Mesendoderm (in vitro differentiated cells): ENCODE measurements around the gene PPP2R3B.

ENCODE experiments used
- DNase-seq: peaks from one replicate; pipeline ENCODE4 v3.0.0; 2013
- H2AK5ac ChIP-seq: 2 replicates; pipeline ENCODE4 v1.6.1; 2013; ENCODE audit warnings: low read length, inconsistent platforms
- H2BK120ac ChIP-seq: 2 replicates; pipeline ENCODE4 v1.6.1; 2013; ENCODE audit warnings: low read depth, mild to moderate bottlenecking, low read length, moderate library complexity, mixed read lengths
- H2BK15ac ChIP-seq: replicated peaks from 2 replicates; pipeline ENCODE4 v1.6.1; 2013; ENCODE audit warnings: low read depth, mild to moderate bottlenecking, moderate library complexity
- H2BK5ac ChIP-seq: 2 replicates; pipeline ENCODE4 v1.6.1; 2013; ENCODE audit warnings: low read length, inconsistent platforms
- H3K18ac ChIP-seq: 2 replicates; pipeline ENCODE4 v1.6.1; 2013; ENCODE audit warnings: mild to moderate bottlenecking, low read length, mixed read lengths
- H3K23ac ChIP-seq: one replicate; pipeline ENCODE4 v1.6.1; 2013; ENCODE audit warnings: low read length
- H3K27ac ChIP-seq: 2 replicates; pipeline ENCODE4 v1.5.1; 2013; ENCODE audit warnings: low read depth, mild to moderate bottlenecking, inconsistent platforms, low read length, moderate library complexity
- H3K27me3 ChIP-seq: 2 replicates; pipeline ENCODE4 v1.6.1; 2013; ENCODE audit warnings: low read length, control low read depth, mild to moderate bottlenecking, inconsistent platforms; ENCODE audit not compliant: insufficient read depth, poor library complexity
- H3K36me3 ChIP-seq: 2 replicates; pipeline ENCODE4 v1.6.1; 2013; ENCODE audit warnings: low read length, inconsistent platforms; ENCODE audit not compliant: control insufficient read depth, insufficient read depth
- H3K4ac ChIP-seq: one replicate; pipeline ENCODE4 v1.6.1; 2013; ENCODE audit warnings: low read depth, mild to moderate bottlenecking, low read length, moderate library complexity
- H3K4me1 ChIP-seq: 2 replicates; pipeline ENCODE4 v1.6.1; 2013; ENCODE audit warnings: low read depth, low read length, inconsistent platforms; ENCODE audit not compliant: control insufficient read depth
- H3K4me2 ChIP-seq: 2 replicates; pipeline ENCODE4 v1.6.1; 2013; ENCODE audit warnings: low read length
- H3K4me3 ChIP-seq: 2 replicates; pipeline ENCODE4 v1.5.1; 2013; ENCODE audit warnings: mild to moderate bottlenecking, low read length
- H3K56ac ChIP-seq: one replicate; pipeline ENCODE4 v1.6.1; 2013; ENCODE audit warnings: low read length
- H3K79me1 ChIP-seq: 2 replicates; pipeline ENCODE4 v1.6.1; 2013; ENCODE audit warnings: low read length, inconsistent platforms
- H3K79me2 ChIP-seq: 2 replicates; pipeline ENCODE4 v1.6.1; 2013; ENCODE audit warnings: mild to moderate bottlenecking, low read length; ENCODE audit not compliant: control insufficient read depth, insufficient read depth
- H3K9ac ChIP-seq: 2 replicates; pipeline ENCODE4 v1.6.1; 2013; ENCODE audit warnings: low read length, inconsistent platforms
- H4K5ac ChIP-seq: one replicate; pipeline ENCODE4 v1.6.1; 2013; ENCODE audit warnings: low read length
- H4K8ac ChIP-seq: one replicate; pipeline ENCODE4 v1.6.1; 2013; ENCODE audit warnings: low read depth, mild to moderate bottlenecking, control low read depth, low read length, moderate library complexity
- WGBS: extraction: QIAGEN DNeasy Blood & Tissue Kit; methylation state at CpG from one replicate; pipeline ENCODE4 v1.1.7; 2013; ENCODE audit warnings: low lambda C conversion rate, missing lambda C conversion rate; ENCODE audit not compliant: insufficient coverage; ENCODE audit errors: extremely low coverage; 5-methylcytosine and 5-hydroxymethylcytosine counted together

PPP2R3B gene

DNA sequence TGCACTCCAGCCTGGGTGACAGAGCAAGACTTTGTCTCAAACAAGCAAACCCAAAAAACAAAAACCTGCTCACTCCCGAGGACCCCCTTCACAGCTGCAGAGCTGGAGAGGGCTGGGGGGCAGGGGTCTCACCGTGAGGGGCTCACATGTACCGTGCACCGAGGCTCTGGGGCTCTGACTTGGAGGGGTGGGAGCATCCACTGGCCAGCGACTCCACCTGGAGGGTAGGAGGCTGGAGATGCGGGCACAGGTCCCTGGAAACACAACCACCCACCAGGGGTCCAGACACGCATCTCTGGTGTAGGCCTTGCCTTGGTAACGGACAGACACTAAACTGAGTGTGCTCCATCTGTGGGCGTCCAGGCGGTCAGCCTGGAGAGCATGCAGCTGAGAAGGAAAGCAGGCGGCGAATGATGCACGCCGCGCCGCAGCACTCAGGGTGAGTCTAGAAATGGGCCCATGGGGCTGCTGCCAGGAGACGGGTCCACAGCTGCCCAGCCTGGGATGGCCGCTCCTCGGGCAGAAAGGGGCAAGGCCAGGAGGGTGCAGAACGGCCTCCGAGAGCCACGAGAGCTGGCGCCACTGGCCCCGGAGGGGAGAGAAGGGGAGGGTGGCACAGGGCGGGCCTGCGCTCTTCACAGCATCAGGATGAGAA, 26.1 kb downstream of the PPP2R3B start:
- no peaks in the 10 kb centered on the region for H3K36me3 ChIP-seq
- H3K56ac ChIP-seq, result no peak overlapping the region
- H3K23ac ChIP-seq, result no peak overlapping the region
- WGBS, result no CpG with 5 or more reads among the region's 26 CpGs
- no peak overlapping the region for H3K4me3 ChIP-seq
- no peak overlapping the region for H2BK120ac ChIP-seq
- H3K27ac ChIP-seq, result no peak overlapping the region
- no peak overlapping the region for H2BK5ac ChIP-seq
- H2AK5ac ChIP-seq, result no peak overlapping the region
- H3K9ac ChIP-seq, result no peak overlapping the region
- H3K79me2 ChIP-seq, result peaks cover 5% of the 10 kb centered on the region
- no peak overlapping the region for H3K4me2 ChIP-seq
- H3K27me3 ChIP-seq, result no peaks in the 10 kb centered on the region
- H4K5ac ChIP-seq, result no peak overlapping the region
- H4K8ac ChIP-seq, result no peak overlapping the region
- peaks cover 3% of the 10 kb centered on the region for H3K79me1 ChIP-seq
- no peak overlapping the region for H2BK15ac ChIP-seq
- no peak for DNase-seq
- H3K4ac ChIP-seq, result no peak overlapping the region
- H3K4me1 ChIP-seq, result no peaks in the 10 kb centered on the region
- H3K18ac ChIP-seq, result no peak overlapping the region

DNA sequence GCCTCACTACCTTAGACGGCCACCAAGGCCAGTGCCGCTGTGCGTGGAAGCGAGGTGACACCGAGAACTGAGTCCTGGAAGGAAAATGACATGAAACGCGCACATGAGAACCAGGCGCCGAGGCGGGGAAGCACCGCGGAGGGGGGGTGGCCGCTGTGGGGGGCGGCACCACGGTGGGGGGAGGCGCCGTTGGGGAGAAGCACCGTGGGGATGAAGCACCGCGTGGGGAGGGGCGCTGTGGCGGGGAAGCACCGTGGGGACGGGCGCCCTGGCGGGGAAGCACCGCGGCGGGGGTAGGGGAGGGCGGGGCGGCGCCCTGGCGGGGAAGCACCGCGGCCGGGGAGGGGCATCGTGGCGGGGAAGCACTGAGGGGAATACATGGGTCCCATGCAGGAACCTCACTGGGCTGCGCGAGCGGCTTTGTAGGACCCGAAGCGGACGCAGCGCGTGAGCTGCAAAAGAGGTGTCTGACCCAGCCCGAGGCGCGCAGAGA, 28.0 kb downstream of the PPP2R3B start:
- Histone ChIP-seq H2BK120ac (no peak overlapping the region), H3K56ac (no peak overlapping the region), H2BK15ac (no peak overlapping the region), H3K27ac (no peak overlapping the region), H3K4ac (no peak overlapping the region), H3K79me2 (peaks cover 5% of the 10 kb centered on the region), H2AK5ac (no peak overlapping the region), H3K36me3 (no peaks in the 10 kb centered on the region), H3K18ac (no peak overlapping the region), H2BK5ac (no peak overlapping the region), H3K23ac (no peak overlapping the region), H3K79me1 (peaks cover 4% of the 10 kb centered on the region), H3K27me3 (no peaks in the 10 kb centered on the region), H3K4me3 (no peak overlapping the region), H3K4me2 (no peak overlapping the region), H4K8ac (no peak overlapping the region), H4K5ac (no peak overlapping the region), H3K4me1 (no peaks in the 10 kb centered on the region), H3K9ac (no peak overlapping the region)
- DNase-seq, result no peak
- no CpG with 5 or more reads among the region's 49 CpGs for WGBS

DNA sequence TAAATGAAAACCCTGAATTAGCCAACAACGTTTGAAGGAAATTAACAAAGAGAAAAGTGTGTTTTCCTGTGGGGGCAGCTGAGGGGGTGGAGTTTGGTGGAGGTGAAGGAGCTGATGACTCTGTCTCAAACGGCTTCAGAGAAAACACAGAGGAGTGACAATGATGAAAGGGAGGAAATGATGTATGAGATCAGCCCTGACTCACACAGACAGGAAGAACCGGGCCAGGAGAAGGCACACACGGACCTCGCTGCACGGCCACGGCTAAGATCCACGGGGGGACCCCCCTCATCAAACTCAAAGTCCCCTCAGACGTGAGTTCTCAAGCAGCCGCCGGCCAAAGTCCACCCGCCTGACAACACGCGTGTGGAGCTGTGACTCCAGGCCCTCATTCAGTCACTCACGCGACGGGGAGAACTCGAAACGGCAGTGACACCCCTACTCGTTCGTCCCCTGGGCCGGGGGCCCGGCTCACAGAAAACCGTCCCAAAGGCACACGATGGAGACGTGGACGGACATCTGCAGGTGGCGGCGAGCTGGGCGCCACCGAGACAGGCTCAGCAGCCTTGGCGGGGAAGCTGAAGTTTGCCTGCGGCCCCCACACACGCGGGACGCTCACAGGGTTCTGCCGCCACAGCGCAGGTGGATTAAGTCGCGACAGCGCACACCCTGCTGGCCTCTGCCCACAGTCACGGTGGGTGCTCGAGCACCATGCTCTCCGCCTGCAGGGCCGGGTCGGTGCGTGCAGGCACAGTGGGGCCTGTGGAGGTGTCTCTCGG, 28.8 kb downstream of the PPP2R3B start:
- no peaks in the 10 kb centered on the region for H3K36me3 ChIP-seq
- H3K27me3 ChIP-seq, result no peaks in the 10 kb centered on the region
- no peak overlapping the region for H3K4ac ChIP-seq
- peaks cover 4% of the 10 kb centered on the region for H3K79me1 ChIP-seq
- no peak overlapping the region for H2BK15ac ChIP-seq
- H3K56ac ChIP-seq, result no peak overlapping the region
- H2BK5ac ChIP-seq, result no peak overlapping the region
- H3K4me2 ChIP-seq, result no peak overlapping the region
- no peak overlapping the region for H4K8ac ChIP-seq
- no peak overlapping the region for H3K4me3 ChIP-seq
- H3K79me2 ChIP-seq, result peaks cover under 1% of the 10 kb centered on the region
- no peak overlapping the region for H3K9ac ChIP-seq
- no peak overlapping the region for H2BK120ac ChIP-seq
- no peak overlapping the region for H3K27ac ChIP-seq
- H3K4me1 ChIP-seq, result no peaks in the 10 kb centered on the region
- no peak overlapping the region for H3K18ac ChIP-seq
- DNase-seq, result peak; percentile 45
- no CpG with 5 or more reads among the region's 48 CpGs for WGBS
- no peak overlapping the region for H4K5ac ChIP-seq
- no peak overlapping the region for H3K23ac ChIP-seq
- H2AK5ac ChIP-seq, result no peak overlapping the region

DNA sequence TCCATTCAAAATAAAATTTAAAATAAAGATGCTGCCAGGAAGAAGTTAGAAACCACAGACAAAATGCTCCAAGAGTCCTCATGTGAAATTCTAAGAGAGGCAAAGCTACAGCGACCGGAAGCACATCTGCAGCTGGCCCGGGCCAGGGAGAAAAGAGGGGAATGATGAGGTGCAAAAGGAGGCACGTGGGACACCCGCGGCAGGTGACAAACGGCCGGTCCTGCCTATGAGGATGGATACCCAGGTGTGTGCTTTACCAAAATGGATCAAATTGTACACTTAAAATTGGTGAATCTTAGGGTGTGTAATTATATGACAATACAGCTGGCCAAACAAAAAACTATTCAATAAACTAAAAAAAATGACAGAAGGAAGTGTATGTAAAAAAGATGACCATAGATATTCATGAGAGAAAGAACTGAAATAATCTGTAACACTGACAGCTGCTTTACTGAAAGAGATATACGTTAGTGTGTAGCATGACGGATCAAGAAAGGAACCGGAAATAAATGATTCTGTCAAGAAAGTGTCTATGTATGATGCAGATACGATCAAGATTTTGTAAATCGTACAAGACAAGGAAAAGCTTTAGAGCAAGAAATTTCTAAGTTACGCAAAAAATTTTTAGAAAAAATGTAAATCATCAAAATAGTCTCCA, 29.5 kb downstream of the PPP2R3B start:
- Histone ChIP-seq H3K79me2 (no peaks in the 10 kb centered on the region), H3K18ac (no peak overlapping the region), H3K36me3 (no peaks in the 10 kb centered on the region), H3K27ac (no peak overlapping the region), H3K56ac (no peak overlapping the region), H4K8ac (no peak overlapping the region), H3K4ac (no peak overlapping the region), H3K27me3 (no peaks in the 10 kb centered on the region), H3K79me1 (peaks cover 4% of the 10 kb centered on the region), H3K4me2 (no peak overlapping the region), H4K5ac (no peak overlapping the region), H2BK15ac (no peak overlapping the region), H3K4me3 (no peak overlapping the region), H2BK5ac (no peak overlapping the region), H2AK5ac (no peak overlapping the region), H2BK120ac (no peak overlapping the region), H3K4me1 (no peaks in the 10 kb centered on the region), H3K23ac (no peak overlapping the region), H3K9ac (no peak overlapping the region)
- no CpG with 5 or more reads among the region's 14 CpGs for WGBS
- DNase-seq, result no peak

DNA sequence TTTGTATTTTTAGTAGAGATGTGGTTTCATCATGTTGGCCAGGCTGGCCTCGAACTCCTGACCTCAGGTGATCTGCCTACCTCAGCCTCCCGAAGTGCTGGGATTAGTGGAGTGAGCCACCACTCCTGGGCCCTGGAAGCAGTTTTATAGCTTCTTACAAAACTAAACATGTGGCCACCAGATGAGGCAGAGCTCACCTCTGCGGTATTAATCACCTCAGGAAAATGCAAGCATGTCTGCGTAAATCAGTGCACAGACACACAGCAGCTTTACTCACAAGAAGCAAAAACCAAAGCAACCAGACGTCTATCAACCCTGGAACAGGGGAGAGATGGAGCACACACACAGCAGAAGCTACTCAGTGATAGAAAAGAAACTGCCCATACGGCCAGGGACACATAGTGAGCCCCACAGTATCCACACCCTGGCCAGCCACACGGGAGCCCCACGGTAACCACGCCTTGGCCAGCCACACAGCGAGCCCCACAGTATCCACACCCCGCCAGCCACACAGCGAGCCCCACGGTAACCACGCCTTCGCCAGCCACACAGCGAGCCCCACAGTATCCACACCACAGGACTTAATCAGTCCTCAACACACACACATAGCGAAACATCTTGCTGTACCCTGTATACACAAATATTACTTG, 30.2 kb downstream of the PPP2R3B start:
- Histone ChIP-seq H3K4me1 (no peaks in the 10 kb centered on the region), H3K27me3 (no peaks in the 10 kb centered on the region), H3K9ac (no peak overlapping the region), H4K5ac (no peak overlapping the region), H3K4ac (no peak overlapping the region), H2BK120ac (no peak overlapping the region), H3K79me1 (peaks cover 4% of the 10 kb centered on the region), H3K4me3 (no peak overlapping the region), H3K36me3 (no peaks in the 10 kb centered on the region), H3K23ac (no peak overlapping the region), H4K8ac (no peak overlapping the region), H3K56ac (no peak overlapping the region), H2AK5ac (no peak overlapping the region), H3K27ac (no peak overlapping the region), H2BK15ac (no peak overlapping the region), H3K79me2 (no peaks in the 10 kb centered on the region), H2BK5ac (no peak overlapping the region), H3K18ac (no peak overlapping the region), H3K4me2 (no peak overlapping the region)
- no peak for DNase-seq
- no CpG with 5 or more reads among the region's 17 CpGs for WGBS
